CD14-positive monocyte (primary cell): Measurements from ENCODE around the gene STN1. TPM values are rescaled to one million over a fixed set of nuclear protein-coding genes. Genes with fewer than 3 reads are reported as not detected.

Source experiments
- DNase-seq, 3 donors: peaks; one replicate each; pipeline ENCODE4 v3.0.0-alpha.2; 2011 to 2022
- H2AFZ ChIP-seq: 2 replicates; pipeline ENCODE4 v1.6.0; 2012; ENCODE audit warnings: mild to moderate bottlenecking, low read depth, low read length, inconsistent platforms; ENCODE audit not compliant: insufficient read depth, poor library complexity, severe bottlenecking
- H3K27ac ChIP-seq, 2 donors: 1 replicate in 1 of 2; 2 replicates in 1 of 2; pipeline ENCODE4 v1.5.1; 2012 to 2013; ENCODE audit warnings: low read length in 2 of 2, control low read depth in 1 of 2, inconsistent platforms in 1 of 2, low read depth in 1 of 2, mild to moderate bottlenecking in 1 of 2
- H3K27me3 ChIP-seq, 2 donors: one replicate each; pipeline versions ENCODE4 v1.6.0 to v1.6.1; 2011 to 2013; ENCODE audit warnings: low read length in 2 of 2; ENCODE audit not compliant: control insufficient read depth in 2 of 2, insufficient read depth in 2 of 2
- H3K36me3 ChIP-seq, 2 donors: replicated peaks in 1 of 2; 1 replicate in 1 of 2; 2 replicates in 1 of 2; pipeline versions ENCODE4 v1.5.1 to v1.6.1; 2012 to 2013; ENCODE audit warnings: low read length in 2 of 2, control low read depth in 1 of 2, inconsistent platforms in 1 of 2, mild to moderate bottlenecking in 1 of 2; ENCODE audit not compliant: insufficient read depth in 2 of 2, control insufficient read depth in 1 of 2
- H3K4me1 ChIP-seq, 2 donors: 1 replicate in 1 of 2; 2 replicates in 1 of 2; pipeline versions ENCODE4 v1.5.1 to v1.6.1; 2012 to 2013; ENCODE audit warnings: low read length in 2 of 2, control low read depth in 1 of 2, inconsistent platforms in 1 of 2, mild to moderate bottlenecking in 1 of 2, moderate library complexity in 1 of 2; ENCODE audit not compliant: insufficient read depth in 2 of 2, control insufficient read depth in 1 of 2
- H3K4me2 ChIP-seq: replicated peaks from 2 replicates; pipeline ENCODE3; 2012; ENCODE audit warnings: low read length, moderate library complexity, mild to moderate bottlenecking; ENCODE audit not compliant: poor library complexity, severe bottlenecking; ENCODE audit errors: extremely low read depth
- H3K4me3 ChIP-seq, 3 experiments: fragments of 200-600 bp in 1 of 3; sonication (generic) in 1 of 3; replicated peaks in 1 of 3; 1 replicate in 2 of 3; 2 replicates in 1 of 3; pipeline ENCODE4 v1.5.1; 2011 to 2013; ENCODE audit warnings: low read length in 3 of 3, mild to moderate bottlenecking in 3 of 3, control low read depth in 2 of 3, low read depth in 2 of 3, inconsistent platforms in 1 of 3, moderate library complexity in 1 of 3
- H3K79me2 ChIP-seq: 2 replicates; pipeline ENCODE4 v1.6.0; 2012; ENCODE audit warnings: mild to moderate bottlenecking, control low read depth, inconsistent platforms, low read length, moderate library complexity; ENCODE audit not compliant: insufficient read depth
- H3K9ac ChIP-seq: 2 replicates; pipeline ENCODE4 v1.6.0; 2017; ENCODE audit warnings: low read length, mild to moderate bottlenecking; ENCODE audit not compliant: insufficient read depth, poor library complexity, severe bottlenecking
- H3K9me3 ChIP-seq, 2 donors: replicated peaks in 1 of 2; 1 replicate in 1 of 2; 2 replicates in 1 of 2; pipeline versions ENCODE4 v1.5.1 to v1.6.1; 2012 to 2013; ENCODE audit warnings: low read length in 2 of 2, control low read depth in 1 of 2; ENCODE audit not compliant: control insufficient read depth in 1 of 2, insufficient read depth in 1 of 2
- H4K20me1 ChIP-seq: 2 replicates; pipeline ENCODE4 v1.6.0; 2012; ENCODE audit warnings: mild to moderate bottlenecking, low read length, control low read depth, moderate library complexity; ENCODE audit not compliant: insufficient read depth
- H3K27ac Mint-ChIP-seq, 7 donors: one replicate each; pipeline ENCODE4 v1.8.0; 2020; ENCODE audit warnings: mild to moderate bottlenecking in 7 of 7, mixed read lengths in 7 of 7, moderate library complexity in 6 of 7, inconsistent platforms in 2 of 7
- H3K27me3 Mint-ChIP-seq, 3 donors: one replicate each; pipeline ENCODE4 v1.8.0; 2021 to 2022; ENCODE audit warnings: low read depth in 3 of 3, mild to moderate bottlenecking in 3 of 3, mixed read lengths in 3 of 3, moderate library complexity in 3 of 3, inconsistent platforms in 1 of 3
- H3K36me3 Mint-ChIP-seq, 2 donors: one replicate each; pipeline ENCODE4 v1.8.0; 2020; ENCODE audit warnings: mixed read lengths in 2 of 2, inconsistent platforms in 1 of 2, mild to moderate bottlenecking in 1 of 2
- H3K4me1 Mint-ChIP-seq: one replicate; pipeline ENCODE4 v1.8.0; 2020; ENCODE audit warnings: mild to moderate bottlenecking, mixed read lengths
- H3K4me3 Mint-ChIP-seq, 2 donors: one replicate each; pipeline ENCODE4 v1.8.0; 2020; ENCODE audit warnings: mild to moderate bottlenecking in 2 of 2, mixed read lengths in 2 of 2, moderate library complexity in 1 of 2
- H3K9me3 Mint-ChIP-seq, 7 donors: one replicate each; pipeline ENCODE4 v1.8.0; 2020 to 2022; ENCODE audit warnings: mixed read lengths in 7 of 7, mild to moderate bottlenecking in 6 of 7, moderate library complexity in 6 of 7, inconsistent platforms in 2 of 7
- WGBS: methylation state at CpG from one replicate; pipeline ENCODE4 v1.1.5; 2013; ENCODE audit warnings: missing lambda C conversion rate; ENCODE audit not compliant: insufficient coverage; 5-methylcytosine and 5-hydroxymethylcytosine counted together
- intact Hi-C, 2 donors: fragments of 100-400 bp; cut with micrococcal nuclease; formaldehyde crosslinking; loops; one replicate each; pipeline versions ENCODE4 v1.15.0 to v1.15.1; 2023
- polyA plus RNA-seq, 3 donors: library from polyadenylated mRNA; depleted of rRNA in 1 of 3; unstranded in 2 of 3; stranded (reverse) in 1 of 3; fragments of 300-500 nt in 2 of 3; fragments of >200 nt in 1 of 3; fragmentation: Illumina TruSeq in 2 of 3; gene quantifications; 1 replicate in 2 of 3; 2 replicates in 1 of 3; pipeline ENCODE4 v1.2.3, GENCODE V29; 2012 to 2021
- TF ChIP-seq, protein P1 (sequence below): fragments of 200-600 bp; IDR thresholded peaks from one replicate; pipeline ENCODE4 v1.8.0; 2022; ENCODE audit warnings: antibody characterized with exemption, mild to moderate bottlenecking

STN1 gene
- polyA plus RNA-seq, 3 donors = 19.3 to 37.4 (median 35.9) TPM

GRCh38 chr10:103858360-103858759 lies 59.6 kb downstream of the STN1 start:
- no peak overlapping the region for H3K9ac ChIP-seq
- H3K4me2 ChIP-seq = no peak overlapping the region
- TF ChIP-seq, protein P1, sequence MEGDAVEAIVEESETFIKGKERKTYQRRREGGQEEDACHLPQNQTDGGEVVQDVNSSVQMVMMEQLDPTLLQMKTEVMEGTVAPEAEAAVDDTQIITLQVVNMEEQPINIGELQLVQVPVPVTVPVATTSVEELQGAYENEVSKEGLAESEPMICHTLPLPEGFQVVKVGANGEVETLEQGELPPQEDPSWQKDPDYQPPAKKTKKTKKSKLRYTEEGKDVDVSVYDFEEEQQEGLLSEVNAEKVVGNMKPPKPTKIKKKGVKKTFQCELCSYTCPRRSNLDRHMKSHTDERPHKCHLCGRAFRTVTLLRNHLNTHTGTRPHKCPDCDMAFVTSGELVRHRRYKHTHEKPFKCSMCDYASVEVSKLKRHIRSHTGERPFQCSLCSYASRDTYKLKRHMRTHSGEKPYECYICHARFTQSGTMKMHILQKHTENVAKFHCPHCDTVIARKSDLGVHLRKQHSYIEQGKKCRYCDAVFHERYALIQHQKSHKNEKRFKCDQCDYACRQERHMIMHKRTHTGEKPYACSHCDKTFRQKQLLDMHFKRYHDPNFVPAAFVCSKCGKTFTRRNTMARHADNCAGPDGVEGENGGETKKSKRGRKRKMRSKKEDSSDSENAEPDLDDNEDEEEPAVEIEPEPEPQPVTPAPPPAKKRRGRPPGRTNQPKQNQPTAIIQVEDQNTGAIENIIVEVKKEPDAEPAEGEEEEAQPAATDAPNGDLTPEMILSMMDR = no peak
- no peak for DNase-seq
- H3K4me3 ChIP-seq = no peak overlapping the region
- H3K4me1 ChIP-seq = peaks cover 24 to 28% of the 10 kb centered on the region in 2 donors
- H3K36me3 Mint-ChIP-seq = peaks cover 0 to 11% of the 10 kb centered on the region in 2 donors
- H3K27ac Mint-ChIP-seq = peak overlapping the region in 1 of 7 donors; percentile 36
- H3K4me3 Mint-ChIP-seq = no peak overlapping the region
- no peaks in the 10 kb centered on the region for H3K36me3 ChIP-seq
- peaks cover 0 to 14% of the 10 kb centered on the region in 2 donors for H3K9me3 ChIP-seq
- peaks cover 28 to 41% (median 36%) of the 10 kb centered on the region in 3 donors for H3K27me3 Mint-ChIP-seq
- H2AFZ ChIP-seq = no peak overlapping the region
- intact Hi-C loops = loop anchor here (2.0 kb wide), 1 partner anchor 146 kb away; no protein-coding TSS in a partner anchor
- H3K27ac ChIP-seq = no peak overlapping the region
- H3K9me3 Mint-ChIP-seq = peaks cover 0 to 9% (median 3%) of the 10 kb centered on the region in 7 donors
- 69% methylated on average over 2 of the region's 5 CpGs for WGBS
- H3K27me3 ChIP-seq = peaks cover 24 to 28% of the 10 kb centered on the region in 2 donors
- H4K20me1 ChIP-seq = no peaks in the 10 kb centered on the region
- H3K4me1 Mint-ChIP-seq = peaks cover 17% of the 10 kb centered on the region
- no peaks in the 10 kb centered on the region for H3K79me2 ChIP-seq

DNA sequence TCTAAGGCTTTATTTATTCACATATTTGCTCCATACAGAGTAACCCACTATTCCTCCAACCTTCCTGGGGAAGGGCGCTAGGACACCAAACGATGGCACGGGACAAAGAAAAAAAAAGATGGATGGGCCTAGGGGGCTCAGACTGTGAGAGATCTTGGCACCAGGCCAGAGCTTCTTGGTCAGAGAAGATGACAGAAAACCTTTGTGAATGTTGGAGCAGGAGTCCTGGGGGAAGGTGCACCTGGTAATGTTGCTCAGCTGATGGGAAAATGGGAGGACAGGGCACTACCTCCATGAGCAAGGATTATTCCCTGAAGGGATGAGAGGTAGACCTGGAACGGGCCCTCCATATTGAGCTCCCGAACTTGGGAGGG lies 61.2 kb downstream of the STN1 start:
- Histone ChIP-seq H3K36me3 (no peaks in the 10 kb centered on the region), H3K4me1 (peaks cover 35 to 41% of the 10 kb centered on the region in 2 donors), H3K4me3 (no peak overlapping the region), H3K27me3 (peaks cover 28 to 31% of the 10 kb centered on the region in 2 donors), H2AFZ (no peak overlapping the region), H3K27ac (no peak overlapping the region), H3K4me2 (no peak overlapping the region), H3K9me3 (peaks cover 0 to 14% of the 10 kb centered on the region in 2 donors), H4K20me1 (no peaks in the 10 kb centered on the region), H3K79me2 (no peaks in the 10 kb centered on the region), H3K9ac (no peak overlapping the region)
- TF ChIP-seq, protein P1 = no peak
- no peak overlapping the region for H3K27ac Mint-ChIP-seq
- H3K27me3 Mint-ChIP-seq = peaks cover 32 to 49% (median 36%) of the 10 kb centered on the region in 3 donors
- intact Hi-C loops = no loop called here
- WGBS = 100% methylated on average over 1 of the region's 5 CpGs
- peaks cover 0 to 11% of the 10 kb centered on the region in 2 donors for H3K36me3 Mint-ChIP-seq
- H3K4me3 Mint-ChIP-seq = peak overlapping the region in 1 of 2 donors; percentile 80
- H3K4me1 Mint-ChIP-seq = peaks cover 28% of the 10 kb centered on the region
- peaks cover 0 to 9% (median 3%) of the 10 kb centered on the region in 7 donors for H3K9me3 Mint-ChIP-seq
- DNase-seq = no peak
